SK-N-SH (cell line): Measurements from ENCODE around the gene ARL8A. TPM values are rescaled to one million over a fixed set of nuclear protein-coding genes. Genes with fewer than 3 reads are reported as not detected.

Source experiments
- CTCF ChIA-PET: fragments of 300-600, 350-600 bp; formaldehyde crosslinking; extraction: SDS; loops from one replicate; lab custom pipeline; 2021; lab: Yijun Ruan, JAX
- POLR2A ChIA-PET: fragments of 350-600 bp; sonication (Branson Sonifier 250); formaldehyde crosslinking; extraction: SDS; loops from one replicate; lab custom pipeline; 2020; ENCODE audit warnings: antibody characterized with exemption, inconsistent platforms; lab: Yijun Ruan, JAX
- DNase-seq: peaks from one replicate; pipeline ENCODE4 v3.0.0; 2012
- H2AFZ ChIP-seq: fragments of 200-600 bp; sonication (generic); 2 replicates; pipeline ENCODE4 v1.8.1; 2016; ENCODE audit warnings: antibody characterized with exemption, mild to moderate bottlenecking, low read depth
- H3F3A ChIP-seq: fragments of 200-600 bp; sonication (generic); replicated peaks from 2 replicates; pipeline ENCODE3; 2016; ENCODE audit warnings: antibody characterized with exemption, mild to moderate bottlenecking; ENCODE audit not compliant: insufficient read depth
- H3K27ac ChIP-seq, 2 experiments: fragments of 200-500 bp in 1 of 2; fragments of 200-600 bp in 1 of 2; sonication (Bioruptor generic) in 1 of 2; sonication (generic), shearing (Covaris generic) in 1 of 2; 2 replicates each; pipeline versions ENCODE4 v1.5.1 to v1.6.1; 2014 to 2016; ENCODE audit warnings: low read depth in 2 of 2, inconsistent platforms in 1 of 2, low read length in 1 of 2, mild to moderate bottlenecking in 1 of 2, mixed read lengths in 1 of 2
- H3K27me3 ChIP-seq: fragments of 200-600 bp; sonication (generic), shearing (Covaris generic); 2 replicates; pipeline ENCODE4 v1.6.1; 2016; ENCODE audit warnings: mixed run types; ENCODE audit not compliant: insufficient read depth
- H3K36me3 ChIP-seq, 2 experiments: fragments of 200-500 bp in 1 of 2; fragments of 200-600 bp in 1 of 2; sonication (Bioruptor generic) in 1 of 2; sonication (generic) in 1 of 2; replicated peaks in 1 of 2; 2 replicates each; pipeline versions ENCODE3 to v1.5.1; 2014 to 2016; ENCODE audit warnings: low read length in 1 of 2, mild to moderate bottlenecking in 1 of 2; ENCODE audit not compliant: insufficient read depth in 2 of 2, control insufficient read depth in 1 of 2
- H3K4me1 ChIP-seq, 2 experiments: fragments of 200-500 bp in 1 of 2; fragments of 200-600 bp in 1 of 2; sonication (Bioruptor generic) in 1 of 2; sonication (generic), shearing (Covaris generic) in 1 of 2; 2 replicates each; pipeline versions ENCODE4 v1.5.1 to v1.6.1; 2014 to 2016; ENCODE audit warnings: low read depth in 1 of 2, low read length in 1 of 2, mixed run types in 1 of 2; ENCODE audit not compliant: insufficient read depth in 2 of 2, control insufficient read depth in 1 of 2
- H3K4me2 ChIP-seq: fragments of 200-600 bp; sonication (generic), shearing (Covaris generic); 2 replicates; pipeline ENCODE4 v1.6.1; 2017; ENCODE audit warnings: mixed run types
- H3K4me3 ChIP-seq, 2 experiments: fragments of 200-500 bp in 1 of 2; fragments of 200-600 bp in 1 of 2; sonication (Bioruptor generic) in 1 of 2; sonication (generic), shearing (Covaris generic) in 1 of 2; 2 replicates each; pipeline versions ENCODE4 v1.5.1 to v1.8.1; 2014 to 2016; ENCODE audit warnings: low read depth in 2 of 2, inconsistent platforms in 1 of 2, low read length in 1 of 2, mild to moderate bottlenecking in 1 of 2, mixed read lengths in 1 of 2, moderate library complexity in 1 of 2
- H3K79me2 ChIP-seq: fragments of 200-600 bp; sonication (generic); 2 replicates; pipeline ENCODE4 v1.8.1; 2017; ENCODE audit warnings: mild to moderate bottlenecking; ENCODE audit not compliant: insufficient read depth
- H3K9ac ChIP-seq: fragments of 200-600 bp; sonication (generic); 2 replicates; pipeline ENCODE4 v1.6.1; 2017; ENCODE audit warnings: mixed run types
- H3K9me2 ChIP-seq: fragments of 200-600 bp; sonication (generic); 2 replicates; pipeline ENCODE4 v1.6.1; 2017; ENCODE audit warnings: mixed run types
- H3K9me3 ChIP-seq: fragments of 200-600 bp; sonication (generic); 2 replicates; pipeline ENCODE4 v1.6.1; 2017; ENCODE audit warnings: mixed run types, mild to moderate bottlenecking, moderate library complexity
- H4K20me1 ChIP-seq: fragments of 200-600 bp; sonication (generic); 2 replicates; pipeline ENCODE4 v1.6.1; 2017; ENCODE audit warnings: mild to moderate bottlenecking, mixed run types; ENCODE audit not compliant: insufficient read depth
- GATA2 ChIP-seq: sonication (generic); formaldehyde crosslinking; IDR thresholded peaks from 2 replicates; pipeline ENCODE4 v1.5.0; 2020; ENCODE audit warnings: mild to moderate bottlenecking, missing genetic modification reagents
- MEF2A ChIP-seq: IDR thresholded peaks from 2 replicates; pipeline ENCODE4 v1.4.0; 2012; ENCODE audit warnings: low read depth, borderline replicate concordance
- MXI1 ChIP-seq: IDR thresholded peaks from 2 replicates; pipeline ENCODE4 v1.6.1; 2012; ENCODE audit warnings: mild to moderate bottlenecking, low read depth, low read length, improper control_type of control experiment
- NFIC ChIP-seq: IDR thresholded peaks from 2 replicates; pipeline ENCODE4 v1.4.0; 2012; ENCODE audit warnings: borderline replicate concordance
- POLR2AphosphoS5 ChIP-seq: IDR thresholded peaks from 2 replicates; pipeline ENCODE4 v1.6.1; 2012; ENCODE audit warnings: low read depth, low read length
- SMC3 ChIP-seq: IDR thresholded peaks from 2 replicates; pipeline ENCODE4 v1.6.1; 2012; ENCODE audit warnings: low read depth, low read length, improper control_type of control experiment
- USF1 ChIP-seq: IDR thresholded peaks from 2 replicates; pipeline ENCODE4 v1.4.0; 2012; ENCODE audit warnings: low read depth, borderline replicate concordance
- USF2 ChIP-seq: fragments of 150-350 bp; IDR thresholded peaks from 2 replicates; pipeline ENCODE4 v1.6.1; 2017; ENCODE audit warnings: antibody characterized with exemption, low read length, low read depth, borderline replicate concordance
- WGBS: methylation state at CpG from one replicate; pipeline ENCODE4 v1.1.6; 2017; ENCODE audit warnings: low lambda C conversion rate; 5-methylcytosine and 5-hydroxymethylcytosine counted together
- polyA plus RNA-seq, 3 experiments: library from polyadenylated mRNA; depleted of rRNA; stranded (reverse); fragments of >200 nt; gene quantifications; 2 replicates each; pipeline ENCODE4 v1.2.3, GENCODE V29; 2012
- TF ChIP-seq, protein P1 (sequence below): IDR thresholded peaks from 2 replicates; pipeline ENCODE4 v1.6.1; 2012; ENCODE audit warnings: mild to moderate bottlenecking, low read depth, low read length, moderate library complexity
- TF ChIP-seq, protein P2 (sequence below): IDR thresholded peaks from 2 replicates; pipeline ENCODE4 v1.4.0; 2012; ENCODE audit warnings: low read depth
- TF ChIP-seq, protein P3 (sequence below): IDR thresholded peaks from 2 replicates; pipeline ENCODE4; 2012

Gene ARL8A
- polyA plus RNA-seq, 1 of the 3 experiments (the other 2 are of a cell fraction): 66.9 TPM

- Histone ChIP-seq H2AFZ (no peak overlapping the region), H3K36me3 (no peaks in the 10 kb centered on the region), H3K4me3 (no peak overlapping the region), H3K9me3 (no peaks in the 10 kb centered on the region), H4K20me1 (no peaks in the 10 kb centered on the region), H3K27me3 (no peaks in the 10 kb centered on the region), H3K4me1 (peaks cover 6 to 10% of the 10 kb centered on the region in 2 experiments; a peak in 2 of 4 replicates), H3K9me2 (no peaks in the 10 kb centered on the region), H3K4me2 (no peak overlapping the region), H3K9ac (no peak overlapping the region), H3K27ac (no peak overlapping the region), H3F3A (no peaks in the 10 kb centered on the region), H3K79me2 (no peaks in the 10 kb centered on the region)
- ChIA-PET POLR2A (no interaction called here), CTCF (interaction anchor here (4.7 to 12.0 kb wide), 2 partner anchors 110 to 116 kb away, joined by 27 to 411 read pairs; partner anchors contain the start of gene ELF3)
- TF ChIP-seq, protein P1, sequence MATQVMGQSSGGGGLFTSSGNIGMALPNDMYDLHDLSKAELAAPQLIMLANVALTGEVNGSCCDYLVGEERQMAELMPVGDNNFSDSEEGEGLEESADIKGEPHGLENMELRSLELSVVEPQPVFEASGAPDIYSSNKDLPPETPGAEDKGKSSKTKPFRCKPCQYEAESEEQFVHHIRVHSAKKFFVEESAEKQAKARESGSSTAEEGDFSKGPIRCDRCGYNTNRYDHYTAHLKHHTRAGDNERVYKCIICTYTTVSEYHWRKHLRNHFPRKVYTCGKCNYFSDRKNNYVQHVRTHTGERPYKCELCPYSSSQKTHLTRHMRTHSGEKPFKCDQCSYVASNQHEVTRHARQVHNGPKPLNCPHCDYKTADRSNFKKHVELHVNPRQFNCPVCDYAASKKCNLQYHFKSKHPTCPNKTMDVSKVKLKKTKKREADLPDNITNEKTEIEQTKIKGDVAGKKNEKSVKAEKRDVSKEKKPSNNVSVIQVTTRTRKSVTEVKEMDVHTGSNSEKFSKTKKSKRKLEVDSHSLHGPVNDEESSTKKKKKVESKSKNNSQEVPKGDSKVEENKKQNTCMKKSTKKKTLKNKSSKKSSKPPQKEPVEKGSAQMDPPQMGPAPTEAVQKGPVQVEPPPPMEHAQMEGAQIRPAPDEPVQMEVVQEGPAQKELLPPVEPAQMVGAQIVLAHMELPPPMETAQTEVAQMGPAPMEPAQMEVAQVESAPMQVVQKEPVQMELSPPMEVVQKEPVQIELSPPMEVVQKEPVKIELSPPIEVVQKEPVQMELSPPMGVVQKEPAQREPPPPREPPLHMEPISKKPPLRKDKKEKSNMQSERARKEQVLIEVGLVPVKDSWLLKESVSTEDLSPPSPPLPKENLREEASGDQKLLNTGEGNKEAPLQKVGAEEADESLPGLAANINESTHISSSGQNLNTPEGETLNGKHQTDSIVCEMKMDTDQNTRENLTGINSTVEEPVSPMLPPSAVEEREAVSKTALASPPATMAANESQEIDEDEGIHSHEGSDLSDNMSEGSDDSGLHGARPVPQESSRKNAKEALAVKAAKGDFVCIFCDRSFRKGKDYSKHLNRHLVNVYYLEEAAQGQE: no peak
- TF ChIP-seq SMC3 (no peak), POLR2AphosphoS5 (no peak), NFIC (no peak), MXI1 (no peak), GATA2 (no peak), USF1 (no peak), USF2 (no peak), MEF2A (no peak)
- TF ChIP-seq, protein P2, sequence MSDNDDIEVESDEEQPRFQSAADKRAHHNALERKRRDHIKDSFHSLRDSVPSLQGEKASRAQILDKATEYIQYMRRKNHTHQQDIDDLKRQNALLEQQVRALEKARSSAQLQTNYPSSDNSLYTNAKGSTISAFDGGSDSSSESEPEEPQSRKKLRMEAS: no peak
- TF ChIP-seq, protein P3, sequence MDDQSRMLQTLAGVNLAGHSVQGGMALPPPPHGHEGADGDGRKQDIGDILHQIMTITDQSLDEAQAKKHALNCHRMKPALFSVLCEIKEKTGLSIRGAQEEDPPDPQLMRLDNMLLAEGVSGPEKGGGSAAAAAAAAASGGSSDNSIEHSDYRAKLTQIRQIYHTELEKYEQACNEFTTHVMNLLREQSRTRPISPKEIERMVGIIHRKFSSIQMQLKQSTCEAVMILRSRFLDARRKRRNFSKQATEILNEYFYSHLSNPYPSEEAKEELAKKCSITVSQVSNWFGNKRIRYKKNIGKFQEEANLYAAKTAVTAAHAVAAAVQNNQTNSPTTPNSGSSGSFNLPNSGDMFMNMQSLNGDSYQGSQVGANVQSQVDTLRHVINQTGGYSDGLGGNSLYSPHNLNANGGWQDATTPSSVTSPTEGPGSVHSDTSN: no peak
- DNase-seq: no peak
- 94% methylated on average over 8 of the region's 8 CpGs for WGBS
Measured at GRCh38 chr1:202116287-202116686, 28.2 kb downstream of the ARL8A start.
